ENCODE data around the gene FGF18. TPM values are rescaled to one million over a fixed set of nuclear protein-coding genes. Genes with fewer than 3 reads are reported as not detected.

Gene FGF18
- total and polyA plus RNA-seq, 5 experiments from 2014 or later, result 0.38 to 0.42 TPM; not detected in 3

DNA sequence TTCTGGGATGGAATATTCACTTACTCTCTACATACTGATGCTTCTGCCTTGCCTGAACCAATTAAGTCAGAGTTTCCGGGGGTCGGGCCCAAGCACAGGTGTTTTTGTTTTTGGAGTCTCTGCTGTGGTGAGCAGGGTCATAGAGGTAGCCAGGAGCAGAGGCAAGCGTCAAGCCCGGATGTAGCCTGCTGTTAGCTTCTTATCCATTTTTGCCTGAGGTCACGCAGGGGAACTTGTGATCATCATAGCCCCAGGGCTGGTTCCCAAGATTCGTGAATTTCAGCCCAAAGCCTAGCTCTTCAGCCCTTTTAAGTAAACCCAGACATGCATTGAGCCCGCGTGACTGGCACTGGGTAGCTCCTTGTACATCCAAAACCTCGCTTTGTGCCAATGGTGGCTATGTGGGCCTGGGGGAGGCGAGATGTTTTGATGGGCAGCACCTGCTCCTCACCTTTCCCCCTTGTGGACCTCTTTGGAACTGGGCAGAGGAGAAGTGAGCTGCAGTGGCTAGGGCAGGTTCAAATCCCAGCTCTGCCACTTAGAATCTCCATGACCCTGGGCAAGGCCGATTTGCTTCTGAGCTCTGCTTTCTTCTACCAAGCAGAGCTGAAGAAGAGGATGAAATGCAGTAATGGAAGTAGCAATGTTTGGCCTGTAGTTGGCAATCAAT lies 33.7 kb downstream of the FGF18 start:
- no peaks in the 10 kb centered on the region for H3K9me3 Mint-ChIP-seq
- POLR2A ChIA-PET, result no interaction called here
- H3K27ac Mint-ChIP-seq, result peak overlapping the region in 1 of 10 donors; percentile 49
- peaks cover 5 to 13% (median 6%) of the 10 kb centered on the region in 4 donors for H3K4me1 Mint-ChIP-seq
- peaks cover 0 to 4% (median 0%) of the 10 kb centered on the region in 3 donors for H3K36me3 Mint-ChIP-seq
- ATAC-seq (no peak), DNase-seq (no peak)
- H3K4me3 Mint-ChIP-seq, result no peak overlapping the region
- H3K27me3 Mint-ChIP-seq, result peaks cover 30 to 61% (median 47%) of the 10 kb centered on the region in 5 donors

DNA sequence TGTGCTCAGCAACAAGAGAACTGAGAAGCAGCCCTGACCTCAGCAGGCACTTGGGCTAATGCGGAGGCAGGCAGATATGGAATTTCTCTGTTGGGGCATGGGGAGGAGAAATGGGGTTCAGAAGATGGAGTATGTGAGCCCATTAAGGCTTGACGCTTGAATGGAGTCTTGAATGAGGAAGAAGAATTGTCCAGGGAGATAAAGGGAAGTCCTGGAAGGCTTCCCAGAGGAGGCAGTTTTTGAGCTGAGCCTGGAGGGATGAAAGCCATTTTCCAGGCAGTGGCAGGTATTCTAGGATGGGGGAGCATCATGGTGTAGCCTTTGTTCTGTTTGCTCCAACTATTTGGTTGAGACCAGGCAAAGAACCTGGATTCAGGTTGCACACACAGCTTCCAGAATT lies 34.5 kb downstream of the FGF18 start:
- Mint-ChIP-seq H3K4me1 (peaks cover 5 to 13% (median 6%) of the 10 kb centered on the region in 4 donors), H3K27ac (peak overlapping the region in 1 of 10 donors; percentile 16), H3K36me3 (peaks cover 0 to 3% (median 0%) of the 10 kb centered on the region in 3 donors), H3K27me3 (peaks cover 25 to 53% (median 40%) of the 10 kb centered on the region in 5 donors), H3K4me3 (no peak overlapping the region), H3K9me3 (no peaks in the 10 kb centered on the region)
- POLR2A ChIA-PET, result interaction anchor here (0.5 kb wide), 1 partner anchor 1577 kb away, joined by 4 read pairs; no protein-coding TSS in a partner anchor
- no peak for ATAC-seq
- no peak for DNase-seq

DNA sequence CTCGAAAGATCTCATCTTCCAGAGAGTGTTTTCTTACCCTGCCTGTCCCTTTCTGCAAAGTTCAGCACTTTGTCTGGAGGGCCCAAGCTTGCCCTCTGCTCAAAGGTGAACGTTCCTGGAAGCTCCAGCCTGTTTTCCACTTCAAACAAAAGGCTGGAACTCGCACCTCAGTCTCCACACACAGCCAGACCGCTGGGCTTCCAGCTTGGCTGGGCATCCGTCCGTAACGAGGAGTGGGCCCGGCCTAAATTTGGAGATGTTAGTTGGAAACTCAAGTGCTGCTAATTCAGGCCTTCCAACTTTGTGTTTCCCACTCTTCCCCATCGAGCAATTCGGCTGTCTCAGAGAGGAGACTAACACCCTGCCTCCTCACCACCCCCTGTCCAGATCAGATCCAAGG lies 35.1 kb downstream of the FGF18 start:
- Mint-ChIP-seq H3K4me1 (peaks cover 5 to 13% (median 6%) of the 10 kb centered on the region in 4 donors), H3K9me3 (no peaks in the 10 kb centered on the region), H3K27me3 (peaks cover 25 to 47% (median 38%) of the 10 kb centered on the region in 5 donors), H3K27ac (no peak overlapping the region), H3K36me3 (peaks cover 0 to 2% (median 0%) of the 10 kb centered on the region in 3 donors), H3K4me3 (peak overlapping the region in 1 of 10 donors; percentile 6)
- DNase-seq, result no peak
- POLR2A ChIA-PET, result interaction anchor here (0.5 kb wide), 1 partner anchor 1577 kb away, joined by 4 read pairs; no protein-coding TSS in a partner anchor
- no peak for ATAC-seq

DNA sequence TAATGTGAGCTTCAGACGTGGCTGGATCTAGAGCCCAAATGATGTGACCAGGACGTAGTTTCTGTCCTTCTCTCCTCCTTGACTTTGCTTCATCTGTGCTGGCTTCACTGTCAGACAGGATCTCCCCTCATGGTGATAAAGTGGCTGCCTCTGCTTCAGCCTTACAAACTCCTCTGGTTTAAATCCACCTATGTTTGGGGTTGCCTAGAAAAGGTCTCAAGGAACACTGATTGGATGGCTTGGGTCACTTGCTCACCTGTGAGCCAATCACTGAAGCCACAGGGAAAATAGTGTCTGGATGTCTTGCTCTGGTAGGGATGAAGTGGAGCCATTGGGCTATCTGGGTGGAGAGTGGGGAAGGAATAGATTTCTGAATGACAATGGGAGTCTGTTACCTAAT lies 36.1 kb downstream of the FGF18 start:
- peaks cover 0 to 2% (median 0%) of the 10 kb centered on the region in 3 donors for H3K36me3 Mint-ChIP-seq
- DNase-seq (no peak), ATAC-seq (no peak)
- peaks cover 5 to 7% (median 6%) of the 10 kb centered on the region in 4 donors for H3K4me1 Mint-ChIP-seq
- no peaks in the 10 kb centered on the region for H3K9me3 Mint-ChIP-seq
- POLR2A ChIA-PET, result no interaction called here
- H3K27ac Mint-ChIP-seq, result no peak overlapping the region
- H3K27me3 Mint-ChIP-seq, result peaks cover 18 to 39% (median 33%) of the 10 kb centered on the region in 5 donors
- H3K4me3 Mint-ChIP-seq, result no peak overlapping the region

DNA sequence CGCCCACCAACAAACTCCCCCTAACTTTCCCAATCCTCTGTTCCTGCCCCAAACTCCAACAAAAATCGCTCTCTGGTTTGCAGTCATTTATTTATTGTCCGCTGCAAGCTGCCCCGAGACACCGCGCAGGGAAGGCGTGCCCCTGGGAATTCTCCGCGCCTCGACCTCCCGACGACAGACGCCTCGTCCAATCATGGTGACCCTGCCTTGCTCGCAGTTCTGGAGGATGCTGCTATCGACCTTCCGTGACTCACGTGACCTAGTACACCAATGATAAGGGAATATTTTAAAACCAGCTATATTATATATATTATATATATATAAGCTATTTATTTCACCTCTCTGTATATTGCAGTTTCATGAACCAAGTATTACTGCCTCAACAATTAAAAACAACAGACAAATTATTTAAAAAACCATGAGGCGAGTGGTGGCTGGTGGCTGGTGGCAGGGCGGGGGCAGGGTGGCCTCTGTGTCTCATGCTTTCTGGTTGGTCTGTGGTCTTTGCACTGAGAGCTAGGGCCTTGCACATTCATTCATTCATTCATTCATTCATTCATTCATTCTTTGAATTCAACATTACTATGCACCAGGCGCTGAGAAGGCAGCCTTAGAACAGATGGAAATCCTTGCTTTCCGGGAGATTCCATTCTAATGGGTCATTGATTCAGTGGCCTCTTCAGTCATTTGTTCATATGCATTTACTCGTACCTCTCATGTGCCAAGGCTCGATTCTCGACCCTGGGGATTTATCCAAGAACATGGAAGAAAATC lies 37.9 kb downstream of the FGF18 start:
- Mint-ChIP-seq H3K27ac (peak overlapping the region in 2 of 10 donors; percentile 30 to 41), H3K27me3 (peaks cover 10 to 24% (median 22%) of the 10 kb centered on the region in 5 donors), H3K4me1 (peaks cover 0 to 1% (median 0%) of the 10 kb centered on the region in 4 donors), H3K4me3 (no peak overlapping the region), H3K36me3 (no peaks in the 10 kb centered on the region), H3K9me3 (no peaks in the 10 kb centered on the region)
- POLR2A ChIA-PET, result interaction anchor here (0.6 kb wide), 1 partner anchor 20 kb away, joined by 3 read pairs; no protein-coding TSS in a partner anchor
- DNase-seq (no peak), ATAC-seq (no peak)

DNA sequence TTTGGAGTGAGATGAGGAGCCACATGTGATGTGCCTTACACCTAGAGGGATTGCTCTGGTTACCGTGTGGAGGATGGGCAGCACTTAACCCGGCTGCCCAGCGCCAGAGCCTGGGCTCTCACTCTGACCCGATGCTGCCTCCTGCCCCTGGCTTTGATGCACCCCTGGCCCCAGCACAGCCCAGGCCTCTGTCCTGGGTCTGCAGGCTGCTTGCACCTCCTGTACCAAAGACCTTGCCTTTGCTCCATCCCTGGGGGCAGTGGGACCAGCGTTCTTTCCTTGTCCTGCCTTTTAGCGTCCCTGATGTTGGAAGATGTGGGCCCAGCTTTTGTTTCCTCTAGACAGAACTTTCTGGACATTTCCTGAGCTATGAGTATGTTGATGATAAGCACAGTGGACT lies 40.4 kb downstream of the FGF18 start:
- POLR2A ChIA-PET, result no interaction called here
- ATAC-seq, result no peak
- Mint-ChIP-seq H3K36me3 (no peaks in the 10 kb centered on the region), H3K27me3 (peaks cover 2 to 24% (median 21%) of the 10 kb centered on the region in 5 donors), H3K4me3 (no peak overlapping the region), H3K4me1 (no peaks in the 10 kb centered on the region), H3K27ac (no peak overlapping the region), H3K9me3 (no peaks in the 10 kb centered on the region)
- DNase-seq, result no peak

DNA sequence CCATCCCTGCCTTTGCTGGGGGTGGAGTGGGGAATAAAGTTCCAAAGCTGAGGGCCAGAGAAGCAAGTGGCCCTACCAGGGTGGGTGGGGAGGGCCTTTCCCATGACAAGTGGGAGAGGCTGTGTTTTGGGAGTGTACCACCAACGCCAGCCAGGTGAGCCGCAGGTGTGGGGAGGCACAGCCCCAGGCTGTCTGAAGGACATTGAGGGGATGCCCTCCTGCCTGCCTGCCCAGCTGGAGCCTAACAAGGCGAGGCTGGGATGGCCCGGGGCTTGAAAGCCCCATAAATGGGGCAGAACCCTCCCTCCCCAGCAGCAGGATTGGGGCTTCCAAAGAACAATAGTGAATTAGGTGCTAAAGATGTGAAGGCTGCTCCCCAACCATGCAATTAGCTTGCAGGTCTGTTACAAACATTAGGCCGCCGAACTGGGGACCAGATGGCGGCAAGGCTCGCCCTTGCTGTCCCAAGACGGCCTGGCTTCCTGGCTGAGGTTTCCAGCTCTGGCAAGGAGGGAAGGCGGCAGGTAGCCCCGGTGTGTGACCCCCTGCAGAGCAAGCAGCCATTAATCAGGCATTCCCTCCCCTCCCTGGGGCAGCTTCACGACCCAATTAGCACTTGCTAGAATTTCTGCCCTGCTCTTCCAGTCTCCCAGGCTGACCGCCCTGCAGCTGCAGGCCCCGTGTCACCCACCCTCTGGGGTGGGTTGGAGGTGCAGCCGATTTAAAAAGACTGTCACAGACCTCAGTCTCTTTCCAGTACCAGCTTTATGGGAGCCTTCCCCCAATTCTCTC lies 42.9 kb downstream of the FGF18 start:
- POLR2A ChIA-PET, result no interaction called here
- no peak overlapping the region for H3K4me3 Mint-ChIP-seq
- no peaks in the 10 kb centered on the region for H3K36me3 Mint-ChIP-seq
- DNase-seq, result no peak
- ATAC-seq, result no peak
- no peaks in the 10 kb centered on the region for H3K9me3 Mint-ChIP-seq
- H3K27me3 Mint-ChIP-seq, result peaks cover 2 to 36% (median 20%) of the 10 kb centered on the region in 5 donors
- H3K4me1 Mint-ChIP-seq, result no peaks in the 10 kb centered on the region
- no peak overlapping the region for H3K27ac Mint-ChIP-seq

DNA sequence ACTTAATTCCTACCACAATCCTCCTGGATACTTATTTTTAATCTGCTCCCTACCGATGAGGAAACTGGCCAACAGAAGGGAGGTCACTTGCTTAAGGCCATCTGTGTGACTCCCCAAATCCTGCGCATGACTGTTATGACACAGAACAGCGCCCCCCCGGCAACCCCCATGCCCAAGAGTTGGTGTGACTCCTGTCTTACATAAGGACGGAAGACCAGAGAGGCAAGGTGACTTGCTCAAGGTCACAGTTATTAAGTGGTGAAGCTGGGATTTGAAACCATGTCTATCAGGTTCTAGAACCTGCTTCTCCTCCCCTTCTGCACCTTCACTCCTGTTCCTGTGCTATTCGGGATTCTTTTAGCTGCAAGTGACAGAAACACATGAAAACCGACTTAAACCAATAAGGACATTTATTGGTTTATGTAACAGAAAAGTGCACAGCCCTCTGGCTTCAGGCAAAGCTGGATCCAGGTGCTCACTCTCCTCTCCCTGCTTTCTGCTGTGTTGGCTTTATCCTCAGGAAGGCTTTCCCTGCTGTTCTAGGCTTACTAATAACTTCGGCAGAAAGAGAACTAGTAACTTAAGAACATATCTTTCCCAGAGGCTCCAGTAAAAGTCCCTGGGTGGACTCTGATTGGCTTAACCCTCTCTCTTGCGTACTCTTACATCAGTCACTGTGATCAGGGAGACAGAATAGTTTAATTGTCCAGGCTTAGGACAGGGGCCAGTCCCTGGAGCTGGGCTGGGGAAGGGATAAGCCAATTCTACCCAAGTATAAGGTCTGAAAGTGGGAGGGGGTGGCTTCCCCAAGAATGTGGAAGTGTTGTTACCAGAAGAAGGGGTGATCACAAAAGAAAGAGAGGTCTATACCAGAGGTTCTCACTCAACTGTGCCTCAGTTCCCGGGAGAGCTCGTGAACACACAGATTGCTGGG lies 43.7 kb downstream of the FGF18 start:
- POLR2A ChIA-PET, result no interaction called here
- Mint-ChIP-seq H3K4me1 (no peaks in the 10 kb centered on the region), H3K9me3 (no peaks in the 10 kb centered on the region), H3K4me3 (no peak overlapping the region), H3K27me3 (peaks cover 2 to 36% (median 20%) of the 10 kb centered on the region in 5 donors), H3K27ac (no peak overlapping the region), H3K36me3 (no peaks in the 10 kb centered on the region)
- no peak for DNase-seq
- no peak for ATAC-seq

DNA sequence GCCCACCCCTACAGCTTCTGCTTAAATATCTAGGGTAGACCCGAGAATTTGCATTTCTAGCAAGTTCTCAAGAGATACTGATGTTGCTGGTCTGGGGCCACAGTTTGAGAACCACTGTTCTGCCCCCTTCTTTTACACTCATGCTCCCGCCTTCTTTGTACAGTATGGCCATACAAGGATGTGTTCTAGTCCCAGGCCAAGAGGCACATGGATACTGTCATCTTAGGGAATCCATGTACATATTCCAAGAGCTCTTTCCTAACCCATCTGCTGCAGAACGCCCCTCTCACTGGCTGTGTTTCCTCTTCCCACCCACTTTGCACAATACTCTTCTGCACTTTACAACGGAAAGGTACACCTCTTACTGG lies 44.4 kb downstream of the FGF18 start:
- ATAC-seq, result no peak
- Mint-ChIP-seq H3K27me3 (peaks cover 2 to 36% (median 18%) of the 10 kb centered on the region in 5 donors), H3K9me3 (no peaks in the 10 kb centered on the region), H3K4me3 (no peak overlapping the region), H3K27ac (no peak overlapping the region), H3K4me1 (no peaks in the 10 kb centered on the region), H3K36me3 (no peaks in the 10 kb centered on the region)
- no peak for DNase-seq
- POLR2A ChIA-PET, result no interaction called here

DNA sequence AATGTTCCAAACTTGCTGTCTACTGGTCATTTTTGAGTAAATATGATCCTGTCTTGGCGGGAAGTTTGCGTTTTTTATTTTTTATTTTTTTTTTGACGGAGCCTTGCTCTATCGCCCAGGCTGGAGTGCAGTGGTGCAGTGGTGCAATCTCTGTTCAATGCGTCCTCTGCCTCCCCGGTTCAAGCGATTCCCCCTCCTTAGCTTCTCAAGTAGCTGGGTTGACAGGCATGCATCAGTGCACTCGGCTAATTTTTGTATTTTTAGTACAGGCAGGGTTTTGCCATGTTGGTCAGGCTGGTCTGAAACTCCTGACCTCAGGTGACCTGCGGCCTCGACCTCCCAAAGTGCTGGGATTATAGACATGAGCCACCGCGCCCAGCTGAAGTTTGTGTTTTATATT lies 45.4 kb downstream of the FGF18 start:
- Mint-ChIP-seq H3K4me3 (no peak overlapping the region), H3K4me1 (no peaks in the 10 kb centered on the region), H3K9me3 (no peaks in the 10 kb centered on the region), H3K27ac (no peak overlapping the region), H3K36me3 (no peaks in the 10 kb centered on the region), H3K27me3 (peaks cover 2 to 36% (median 20%) of the 10 kb centered on the region in 5 donors)
- no peak for ATAC-seq
- DNase-seq, result no peak
- POLR2A ChIA-PET, result no interaction called here

DNA sequence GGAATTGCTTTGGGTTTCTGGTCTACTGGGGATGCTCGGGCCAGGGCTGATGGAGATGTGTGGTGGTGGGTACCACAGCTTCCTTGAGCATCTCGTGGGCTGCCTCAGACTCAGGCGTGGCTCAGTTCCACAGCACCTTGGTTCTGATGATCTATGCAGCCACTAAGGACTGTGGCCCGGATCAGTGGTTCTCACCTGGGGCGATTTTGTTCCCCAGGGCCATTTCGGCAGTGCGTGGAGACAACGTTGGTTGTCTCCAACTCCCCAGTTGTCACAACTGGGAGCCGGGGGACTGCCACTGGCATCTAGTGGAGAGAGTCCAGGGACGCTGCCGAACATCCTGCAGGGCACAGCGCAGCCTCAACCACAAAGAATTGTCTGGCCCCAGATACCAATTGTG lies 47.7 kb downstream of the FGF18 start:
- ATAC-seq, result no peak
- H3K36me3 Mint-ChIP-seq, result no peaks in the 10 kb centered on the region
- no peaks in the 10 kb centered on the region for H3K9me3 Mint-ChIP-seq
- H3K4me1 Mint-ChIP-seq, result no peaks in the 10 kb centered on the region
- DNase-seq, result no peak
- H3K27me3 Mint-ChIP-seq, result peaks cover 2 to 36% (median 18%) of the 10 kb centered on the region in 5 donors
- no peak overlapping the region for H3K4me3 Mint-ChIP-seq
- no peak overlapping the region for H3K27ac Mint-ChIP-seq
- POLR2A ChIA-PET, result no interaction called here

DNA sequence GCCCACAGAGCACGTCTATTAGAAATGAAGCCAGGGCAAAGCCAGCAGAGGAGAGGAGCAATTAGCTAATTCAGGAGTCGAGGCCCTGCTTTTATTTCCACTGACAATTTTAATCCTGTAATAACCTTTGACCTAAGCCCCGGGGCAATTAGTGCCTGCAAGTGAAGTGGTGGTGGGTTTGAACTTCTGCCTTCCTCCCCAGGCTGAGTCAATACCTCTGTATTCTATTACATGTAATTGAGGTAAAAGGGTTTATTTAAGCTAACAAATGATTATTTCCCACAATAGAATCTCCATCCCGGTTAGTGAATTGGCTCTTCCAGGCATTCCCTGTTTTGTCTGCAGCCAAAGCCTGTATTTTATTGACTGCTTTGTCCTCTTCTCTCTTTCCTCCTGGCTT lies 49.9 kb downstream of the FGF18 start:
- Mint-ChIP-seq H3K4me3 (no peak overlapping the region), H3K9me3 (no peaks in the 10 kb centered on the region), H3K27me3 (peaks cover 2 to 17% (median 8%) of the 10 kb centered on the region in 5 donors), H3K4me1 (no peaks in the 10 kb centered on the region), H3K36me3 (no peaks in the 10 kb centered on the region), H3K27ac (no peak overlapping the region)
- DNase-seq, result no peak
- POLR2A ChIA-PET, result no interaction called here
- ATAC-seq, result no peak
